IPS-NIHi7 (cell line): ENCODE data around the gene DNASE2B.

ENCODE experiments used
- DNase-seq: peaks from one replicate; pipeline ENCODE4 v3.0.0; 2012; ENCODE audit warnings: mixed read lengths; ENCODE audit errors: extremely low spot score

Gene DNASE2B

DNA sequence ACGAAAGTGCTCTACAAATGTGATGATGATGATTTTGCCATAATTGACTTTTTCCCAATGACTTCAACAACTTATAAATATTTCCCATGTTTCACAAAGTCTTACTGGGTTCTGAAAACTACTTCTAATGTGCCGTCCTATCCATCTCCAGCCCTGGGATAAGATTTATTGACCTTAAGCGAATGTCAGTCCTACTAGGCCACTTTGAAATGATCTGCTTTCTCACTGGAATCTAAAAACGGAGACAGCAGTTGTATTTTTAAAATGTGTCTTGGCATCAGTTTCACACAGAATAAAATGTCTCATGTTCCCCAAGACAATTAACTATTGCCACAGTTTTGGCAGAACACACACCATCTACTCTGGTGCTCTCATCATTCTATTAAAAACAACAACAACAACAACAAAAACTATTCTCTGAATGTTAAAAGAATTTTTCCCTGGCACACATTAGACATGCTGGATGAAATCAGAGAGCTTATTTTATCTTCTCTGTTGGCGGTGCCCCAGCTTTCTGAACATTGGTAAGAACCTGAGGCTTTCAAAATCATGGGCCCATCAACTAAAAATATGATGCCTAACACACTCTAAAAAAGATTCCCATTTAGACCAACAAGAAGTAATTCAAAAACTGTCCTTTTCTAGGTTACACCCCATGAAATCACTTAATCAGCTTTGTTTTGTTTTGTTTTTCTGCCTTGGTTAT, 23.1 kb upstream of the DNASE2B start:
- DNase-seq: no peak

DNA sequence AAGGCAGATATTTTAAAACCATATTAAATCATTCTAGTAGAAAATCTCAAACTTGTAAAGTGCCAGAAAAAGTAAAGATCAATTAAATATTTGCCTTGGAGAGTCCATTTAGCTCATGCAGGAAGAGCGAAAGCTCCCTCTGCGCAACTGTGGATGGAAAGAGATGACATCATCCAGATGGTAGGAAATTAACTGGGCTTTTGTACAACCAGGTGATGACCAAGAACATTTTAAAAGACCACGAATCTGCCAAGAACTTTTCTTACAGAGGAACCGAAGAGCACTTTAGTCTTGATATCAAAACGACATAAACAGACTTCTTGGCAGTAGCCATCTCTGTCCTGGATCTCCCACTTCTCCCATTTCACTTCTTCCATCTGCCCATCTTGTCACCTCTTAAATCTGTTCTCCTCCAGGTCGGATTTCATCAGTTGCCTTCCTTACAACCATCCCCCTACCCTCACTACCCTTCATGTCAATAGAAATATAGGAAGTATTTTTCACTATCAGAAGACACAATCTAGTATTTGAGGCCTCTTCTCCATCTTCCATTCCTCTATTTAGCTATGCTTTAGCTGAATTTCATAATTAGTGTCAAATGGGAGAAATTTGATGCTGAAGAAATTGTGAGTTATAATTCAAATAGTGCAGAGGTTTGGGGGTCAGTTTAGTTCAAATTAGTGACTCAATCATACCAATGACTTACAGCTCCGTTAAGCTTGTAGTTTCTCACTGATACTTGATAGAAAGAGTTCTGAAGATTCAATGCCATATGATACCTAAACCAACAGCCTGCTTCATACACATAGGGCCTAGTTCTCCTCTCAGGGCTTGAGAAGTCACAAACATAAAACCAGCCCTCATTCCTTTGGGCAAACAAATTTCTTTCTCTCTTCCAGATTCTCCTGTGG, 22.0 kb upstream of the DNASE2B start:
- no peak for DNase-seq

DNA sequence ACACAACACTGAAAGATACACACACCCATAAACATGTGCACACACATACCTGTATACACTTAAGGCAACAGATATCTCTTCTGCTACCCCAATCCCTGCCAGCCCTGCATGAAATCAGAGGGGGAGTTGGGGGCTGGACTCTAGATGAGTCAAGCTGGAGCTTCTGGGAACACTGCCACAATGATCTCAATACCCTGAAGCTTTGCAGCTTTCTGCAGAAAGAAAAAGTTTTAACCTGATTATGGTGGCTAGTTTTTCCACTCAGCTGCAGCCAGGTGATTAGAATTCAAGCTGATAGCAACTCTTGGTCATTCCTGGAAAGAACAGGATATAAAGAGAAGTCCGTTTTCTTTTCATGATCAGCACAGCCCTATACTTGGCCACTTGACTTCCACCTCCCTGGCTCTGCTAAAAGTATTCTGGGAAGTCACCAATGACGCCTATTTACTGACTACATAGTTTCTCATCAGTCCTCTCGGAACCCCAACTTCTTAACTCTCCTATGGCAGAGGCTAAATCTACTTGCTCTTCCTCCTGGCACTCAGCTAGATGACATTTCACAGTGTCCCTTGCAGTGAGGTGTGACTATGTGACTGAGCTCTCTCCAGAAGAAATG, 20.7 kb upstream of the DNASE2B start:
- DNase-seq: no peak

DNA sequence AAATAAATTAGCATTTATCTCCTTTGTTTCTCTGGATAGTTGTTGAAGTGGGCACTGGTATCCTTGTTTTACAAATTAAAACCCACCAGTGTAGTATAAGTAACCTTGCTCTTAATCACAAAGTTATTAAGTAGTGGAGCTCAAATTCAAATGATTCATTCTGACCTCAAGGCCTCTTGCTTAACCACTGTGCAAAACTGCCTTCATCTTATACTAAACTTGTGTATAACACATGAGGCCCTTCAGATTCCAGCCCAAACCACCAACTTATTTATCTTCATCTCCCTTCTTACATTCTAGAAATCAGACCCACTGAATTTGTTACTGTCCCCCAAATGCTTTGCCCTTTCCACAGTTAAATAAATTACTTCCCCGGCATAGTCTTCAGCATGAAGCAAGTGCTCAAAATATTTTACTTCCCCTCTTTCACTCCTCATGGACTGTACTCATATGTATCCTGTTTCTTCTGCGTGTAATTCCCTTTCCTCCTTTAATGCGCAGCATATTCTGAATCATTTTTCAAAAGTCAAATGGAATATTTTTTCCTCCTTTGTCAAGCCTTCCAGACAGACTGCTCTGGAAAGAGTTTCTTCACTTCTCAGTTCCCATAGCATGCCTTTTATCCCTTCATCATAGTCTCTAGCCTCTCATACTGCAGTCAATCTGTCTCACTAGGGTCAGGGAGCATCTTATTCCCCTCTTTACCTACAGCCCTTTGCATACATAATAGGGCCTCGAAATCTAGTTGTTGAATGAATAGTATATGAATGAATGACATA, 19.0 kb upstream of the DNASE2B start:
- no peak for DNase-seq

DNA sequence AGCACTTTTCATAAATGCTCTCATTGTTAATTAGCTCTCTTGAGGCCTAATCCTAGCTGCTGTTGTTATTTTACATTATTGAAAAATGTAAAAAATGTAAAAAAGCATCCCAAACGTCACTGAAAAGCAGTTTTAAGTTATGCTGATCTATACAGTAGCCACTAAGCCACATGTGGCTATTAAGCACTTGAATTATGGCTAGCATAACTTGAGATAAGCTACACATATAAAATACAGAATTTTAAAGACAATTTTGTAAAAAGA, 18.4 kb upstream of the DNASE2B start:
- DNase-seq: no peak

DNA sequence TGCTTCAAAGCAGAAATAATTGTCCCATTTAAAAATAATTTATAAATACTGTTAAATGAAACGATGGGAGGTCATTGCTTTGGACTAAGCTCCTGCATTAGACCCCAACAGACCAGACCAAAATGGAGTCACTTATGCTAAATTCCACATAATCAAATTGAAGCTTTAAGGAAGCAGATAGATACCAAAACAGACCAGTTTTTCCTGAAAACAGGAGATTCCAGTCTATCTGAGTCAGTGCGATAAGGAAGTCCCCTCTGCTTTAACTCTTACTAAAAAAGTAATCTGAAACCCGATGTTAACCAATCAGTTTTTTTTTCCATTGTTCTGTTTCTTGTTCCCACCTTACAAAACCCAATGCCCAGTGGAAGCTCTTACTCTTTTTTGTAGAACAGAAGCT, 16.2 kb upstream of the DNASE2B start:
- no peak for DNase-seq

DNA sequence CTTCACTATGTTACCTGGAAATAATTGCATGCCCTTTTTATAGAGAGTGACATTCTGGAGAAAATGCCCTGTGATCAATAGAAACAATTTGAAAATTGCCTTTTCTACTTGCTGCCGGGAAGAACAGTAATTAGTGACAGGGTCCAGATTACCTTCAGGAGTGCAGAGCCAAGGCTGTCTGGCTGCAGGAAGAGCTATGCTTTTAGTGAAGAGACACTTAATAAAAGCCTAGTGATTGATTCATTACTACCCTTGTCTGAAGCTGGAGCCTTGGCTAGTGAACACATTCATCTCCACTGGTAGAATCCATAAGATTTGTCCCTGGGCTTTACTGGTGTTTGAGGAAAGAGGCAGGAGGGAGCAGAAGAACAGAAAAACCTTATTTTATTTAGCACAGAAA, 12.9 kb upstream of the DNASE2B start:
- no peak for DNase-seq

DNA sequence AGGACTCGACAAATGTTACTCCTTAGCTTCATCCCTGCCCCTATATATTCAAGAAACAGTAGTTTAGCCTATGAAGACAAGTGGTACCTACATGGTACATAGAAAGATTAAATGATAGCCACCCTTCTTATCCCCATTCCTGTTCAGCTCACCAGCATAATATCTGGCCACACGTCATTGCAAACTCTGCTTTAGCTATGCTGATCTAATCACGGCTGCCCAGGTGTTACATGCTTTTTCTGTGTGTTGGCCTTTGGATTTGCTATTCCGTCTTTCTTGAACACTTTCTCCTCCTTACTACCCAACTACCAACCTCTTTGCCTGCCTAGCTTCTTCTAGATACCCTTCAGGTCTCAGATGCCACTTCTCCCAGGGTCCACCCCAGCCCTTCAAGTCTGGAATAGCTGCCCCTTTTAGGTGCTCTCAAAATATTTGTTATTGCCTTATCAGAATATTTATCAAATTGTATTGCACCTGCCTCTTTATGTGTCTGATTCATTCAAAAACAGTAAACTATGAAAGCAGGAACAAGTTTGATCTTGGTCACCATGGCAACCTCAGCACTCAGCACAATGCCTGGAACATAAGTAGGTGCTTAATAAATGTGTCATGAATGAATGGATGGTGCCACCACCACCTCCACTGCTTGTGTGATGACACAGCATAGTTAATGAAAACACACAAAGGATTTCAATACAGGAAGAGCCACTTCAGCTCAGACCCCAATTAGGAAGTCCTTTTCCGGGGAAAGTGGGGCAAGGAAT, 11.4 kb upstream of the DNASE2B start:
- DNase-seq: no peak

DNA sequence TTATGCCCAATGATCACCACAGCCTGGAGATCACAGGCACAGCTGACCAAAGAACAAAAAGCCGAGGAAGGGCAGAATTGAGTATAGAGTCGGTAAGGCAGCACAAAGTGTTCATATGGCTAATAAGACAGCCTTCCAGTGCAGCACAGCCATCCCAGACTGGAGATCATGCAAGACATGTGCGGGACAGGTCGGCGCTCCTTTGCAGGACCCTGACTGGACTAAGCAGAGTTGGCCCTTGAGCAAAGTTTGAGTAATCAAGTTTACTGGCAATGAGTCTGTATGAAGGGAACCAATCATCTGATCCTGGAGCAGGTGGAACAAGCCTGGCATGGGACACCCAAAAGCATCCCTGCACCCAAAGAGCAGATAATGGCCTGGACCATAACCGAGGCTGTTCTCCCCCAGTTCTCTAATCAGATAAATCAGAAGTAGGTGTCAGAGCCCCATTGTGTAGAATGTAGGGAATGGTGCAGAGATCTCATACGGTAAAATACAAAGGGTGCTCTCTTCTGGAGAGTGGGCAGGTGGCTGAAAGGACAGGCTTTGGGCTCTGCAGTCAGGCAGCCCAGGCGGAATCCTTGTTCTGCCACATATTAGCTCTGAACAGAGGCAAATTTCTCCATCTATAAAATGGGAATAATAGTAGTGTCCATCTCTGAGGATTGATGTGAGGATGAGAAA, 10.7 kb upstream of the DNASE2B start:
- DNase-seq: peak; percentile 53

DNA sequence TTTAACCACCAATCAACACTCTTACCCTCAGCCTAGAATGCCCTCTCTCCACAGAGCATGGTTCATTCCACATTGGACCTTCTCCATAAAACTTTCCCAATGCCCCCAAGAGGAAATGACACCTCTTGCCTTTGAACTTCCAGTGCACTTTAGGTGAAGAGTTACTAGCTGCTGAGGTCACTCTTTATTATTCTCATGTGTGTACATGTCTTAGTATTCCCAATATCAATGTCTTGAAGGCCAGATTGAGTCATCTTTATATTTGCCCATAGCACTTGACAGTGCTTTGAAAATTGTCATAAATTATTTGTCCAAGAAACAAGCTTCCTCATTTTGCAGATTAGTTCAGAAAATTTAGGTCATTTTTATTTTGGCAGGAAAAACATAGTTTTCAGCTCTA, 8.1 kb upstream of the DNASE2B start:
- no peak for DNase-seq

DNA sequence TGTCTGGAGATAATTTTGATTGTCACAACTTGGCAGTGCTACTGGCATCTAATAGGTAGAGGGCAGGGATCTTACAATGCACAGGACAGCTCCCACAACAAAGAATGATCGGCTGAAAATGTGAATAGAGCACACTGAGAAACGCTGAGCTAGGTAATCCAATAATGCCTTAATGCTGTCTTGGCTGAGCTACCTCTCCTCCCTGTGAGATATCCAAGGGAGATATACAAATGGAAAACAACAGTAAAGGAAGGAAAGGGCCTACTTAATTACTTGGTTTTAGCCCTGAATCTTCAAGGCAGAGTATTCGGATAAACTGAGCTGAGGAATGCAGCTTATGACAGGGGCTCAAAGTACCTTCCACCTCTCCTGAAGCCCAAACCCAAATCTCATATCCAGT, 2.9 kb downstream of the DNASE2B start:
- DNase-seq: no peak

DNA sequence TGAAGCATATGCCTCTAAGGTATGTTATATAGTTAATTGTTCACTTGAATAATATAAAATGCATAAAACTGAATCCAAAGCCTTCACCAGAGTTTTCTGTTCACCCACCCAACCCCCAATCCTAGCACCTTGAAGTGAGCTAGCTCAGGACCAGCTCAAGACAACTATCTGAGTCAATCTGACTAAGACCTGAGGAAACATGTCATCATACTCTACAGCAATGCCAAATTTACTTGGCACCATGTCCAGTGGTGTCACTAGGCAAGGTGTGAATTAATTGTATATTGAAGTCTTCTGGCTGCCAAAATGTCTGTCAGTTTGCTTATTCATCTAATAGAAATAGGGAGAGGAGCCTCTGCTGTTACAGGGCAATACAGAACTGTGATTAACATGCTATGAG, 3.8 kb downstream of the DNASE2B start:
- DNase-seq: no peak

DNA sequence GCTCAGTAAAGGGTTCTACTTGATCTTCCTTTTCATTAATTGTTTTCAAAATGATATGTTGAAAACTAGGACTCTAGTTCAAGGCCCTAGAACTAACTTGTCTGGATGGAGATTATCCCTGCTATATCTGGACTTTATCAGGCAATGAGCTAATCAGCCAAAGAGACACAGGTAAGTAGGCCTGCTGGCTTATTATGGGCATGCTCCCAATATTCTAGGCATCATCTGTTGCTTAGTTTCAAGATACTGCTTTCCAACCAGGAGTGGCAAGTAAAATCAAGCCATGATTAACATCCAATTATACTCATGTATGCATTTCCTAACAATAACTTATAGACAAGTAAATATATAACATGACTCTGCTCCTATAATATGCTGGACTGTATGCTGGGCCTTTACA, 4.2 kb downstream of the DNASE2B start:
- DNase-seq: no peak

DNA sequence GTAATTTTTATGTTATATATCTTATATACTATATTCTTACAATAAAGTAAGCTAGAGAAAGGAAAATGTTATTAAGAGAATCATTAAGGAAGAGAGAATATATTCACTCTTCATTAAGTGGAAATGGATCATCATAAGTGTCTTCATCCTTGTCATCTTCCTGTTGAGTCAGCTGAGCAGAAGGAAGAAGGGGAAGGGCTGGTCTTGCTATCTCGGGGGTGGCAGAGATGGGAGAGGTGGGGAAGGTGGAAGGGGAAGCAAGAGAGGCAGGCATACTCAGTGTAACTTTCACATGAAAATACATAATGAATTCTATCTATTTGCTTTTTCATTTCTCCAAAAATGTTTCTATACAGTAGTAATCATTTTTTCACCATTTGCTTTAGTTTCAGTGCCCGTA, 5.1 kb downstream of the DNASE2B start:
- no peak for DNase-seq

DNA sequence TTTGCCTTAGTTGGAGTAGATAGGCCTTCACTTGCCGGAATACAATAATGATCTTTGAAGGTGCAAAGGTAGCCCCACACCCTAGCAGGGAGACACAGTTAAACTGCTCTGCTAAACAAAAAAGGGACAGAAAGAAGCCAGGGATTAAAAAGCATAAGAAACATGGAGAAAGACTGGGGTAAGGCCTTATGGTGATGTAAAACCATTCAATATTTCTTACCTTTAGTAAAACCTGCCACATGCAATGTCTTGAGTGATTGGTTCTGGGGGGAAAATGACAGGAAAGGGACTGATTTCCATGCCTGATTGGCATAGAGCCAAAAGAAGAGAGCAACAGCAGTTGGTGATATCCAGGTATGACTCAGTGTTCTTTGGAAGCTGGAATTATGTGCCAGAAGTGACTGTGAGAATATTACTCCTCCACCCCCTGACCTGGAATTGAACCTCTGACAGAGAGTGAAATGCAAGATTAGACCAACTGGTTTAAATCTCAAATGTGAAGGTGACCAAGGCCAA, 8.1 kb downstream of the DNASE2B start:
- DNase-seq: no peak

DNA sequence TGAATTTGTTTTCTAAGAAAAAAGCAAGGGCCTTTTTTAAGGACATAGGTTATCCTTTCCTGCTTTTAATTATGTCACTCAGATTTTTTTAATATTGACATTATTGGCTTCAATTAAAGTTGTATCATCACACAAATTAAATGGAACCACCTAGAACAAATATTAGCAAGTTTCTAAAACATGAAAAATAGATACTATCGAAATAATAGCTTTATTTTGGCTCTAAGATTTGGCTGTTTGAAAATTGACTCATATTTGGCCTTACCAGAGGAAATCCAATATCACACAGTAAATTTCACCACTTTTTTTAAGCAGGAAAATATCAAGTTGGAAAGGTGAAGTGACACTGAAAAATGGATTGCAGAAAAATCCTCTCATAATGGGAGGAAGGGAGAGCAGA, 9.2 kb downstream of the DNASE2B start:
- no peak for DNase-seq

DNA sequence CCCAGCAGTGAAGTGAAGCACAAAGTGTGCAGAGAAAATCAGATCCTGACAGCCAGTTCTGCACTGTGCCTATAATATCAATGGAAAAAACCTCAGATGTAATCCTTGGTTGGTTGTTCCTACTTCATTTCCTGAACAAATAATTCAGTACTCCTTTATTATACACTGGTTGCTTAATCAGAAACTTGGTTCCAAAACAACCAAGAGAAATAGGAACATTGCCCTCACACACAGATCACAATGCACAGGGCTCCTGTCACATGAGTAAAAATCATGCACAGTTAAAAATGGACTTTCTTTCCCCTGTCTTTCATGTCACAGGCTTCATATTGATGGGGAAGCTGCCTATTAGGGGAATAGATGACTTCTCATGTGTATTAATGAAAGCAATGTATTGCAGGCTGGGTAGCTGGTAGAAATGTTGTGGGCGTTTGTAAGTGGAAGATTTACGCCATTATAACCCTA, 9.7 kb downstream of the DNASE2B start:
- DNase-seq: no peak

DNA sequence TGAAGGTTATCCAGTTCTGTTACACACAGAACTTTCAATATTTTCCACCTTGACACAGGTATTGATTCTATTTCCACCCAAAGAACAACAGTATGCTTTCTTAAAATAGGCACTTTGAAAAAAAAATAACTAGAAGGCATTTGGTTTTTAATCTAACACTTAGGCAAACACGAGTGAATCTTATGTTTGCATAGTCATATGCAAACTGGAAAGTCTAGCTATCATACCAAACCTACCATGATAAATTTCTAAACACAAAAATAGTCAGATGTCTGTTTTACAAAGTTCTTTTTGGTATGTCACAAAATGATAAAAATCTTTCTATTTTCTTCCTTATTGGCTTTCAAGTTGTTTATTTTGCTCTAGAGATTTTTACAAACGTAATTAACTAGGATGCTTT, 11.6 kb downstream of the DNASE2B start:
- DNase-seq: no peak

DNA sequence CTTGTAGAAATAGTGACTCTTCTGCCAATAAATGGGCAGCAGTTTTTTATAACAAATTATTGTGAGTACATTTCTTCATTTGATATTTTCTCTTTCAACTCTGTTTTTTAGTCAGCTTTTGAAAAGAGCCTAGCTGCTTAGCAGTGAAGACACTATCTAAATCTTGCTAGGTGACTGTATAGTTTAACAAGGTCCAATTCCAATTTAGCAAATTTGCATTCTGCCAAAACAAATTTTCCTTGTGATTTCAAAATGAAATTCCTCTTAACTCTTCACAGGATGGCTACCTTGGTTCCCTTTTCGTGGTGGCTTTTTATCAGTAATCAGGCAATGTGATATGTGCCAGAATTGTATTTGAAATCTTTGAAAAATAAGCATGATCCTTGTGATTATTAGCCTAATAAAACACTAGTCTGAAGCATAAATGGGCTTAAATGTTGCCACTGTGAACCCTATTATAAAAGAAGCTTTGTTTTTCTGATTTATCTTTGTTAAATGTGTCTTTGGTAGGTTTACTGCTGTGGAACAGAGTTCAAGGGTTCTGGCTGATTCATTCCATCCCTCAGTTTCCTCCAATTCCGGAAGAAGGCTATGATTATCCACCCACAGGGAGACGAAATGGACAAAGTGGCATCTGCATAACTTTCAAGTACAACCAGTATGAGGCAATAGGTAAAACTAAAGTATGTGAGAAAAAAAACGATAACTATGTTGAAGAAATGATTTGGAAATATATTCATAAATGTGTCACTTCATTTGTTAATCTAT, 12.2 kb downstream of the DNASE2B start:
- DNase-seq: no peak
